ENCODE data around the gene ABLIM3.

GRCh38 chr5:149246906-149247305 is 105.6 kb downstream of the ABLIM3 start:
- TF ChIP-seq CTCF (IDR thresholded peaks at IDR 0.05) (no peak), POLR2A (IDR thresholded peaks at IDR 0.05) (no peak), POLR2AphosphoS5 (IDR thresholded peaks at IDR 0.05) (no peak)

Data from breast epithelium (tissue), 3 donors.